HEK293 (cell line): ENCODE results near the gene MTUS2.

Source experiments
- CTCF ChIA-PET: fragments of 350-600 bp; formaldehyde crosslinking; extraction: SDS; loops from one replicate; lab custom pipeline; 2021; ENCODE audit warnings: antibody characterized with exemption; lab: Yijun Ruan, JAX
- POLR2A ChIA-PET: fragments of 300-600 bp; formaldehyde crosslinking; extraction: SDS; loops from one replicate; lab custom pipeline; 2020; ENCODE audit warnings: antibody characterized with exemption, inconsistent platforms; lab: Yijun Ruan, JAX
- H3K27ac ChIP-seq: fragments of 200-500 bp; sonication (Bioruptor generic); 2 replicates; pipeline ENCODE4 v1.5.1; 2014; ENCODE audit warnings: low read depth, low read length, control low read depth, inconsistent platforms; ENCODE audit errors: extremely low read depth
- H3K36me3 ChIP-seq, 2 experiments: fragments of 200-500 bp in 1 of 2; sonication (Bioruptor generic) in 1 of 2; 1 replicate in 1 of 2; 2 replicates in 1 of 2; pipeline ENCODE4 v1.5.1; 2014 to 2017; ENCODE audit warnings: inconsistent platforms in 2 of 2, low read length in 2 of 2; ENCODE audit not compliant: control insufficient read depth in 2 of 2, insufficient read depth in 1 of 2
- H3K4me1 ChIP-seq: fragments of 200-500 bp; sonication (Bioruptor generic); 2 replicates; pipeline ENCODE4 v1.5.1; 2014; ENCODE audit warnings: mild to moderate bottlenecking, low read length, inconsistent platforms; ENCODE audit not compliant: control insufficient read depth, insufficient read depth
- H3K4me3 ChIP-seq: 2 replicates; pipeline ENCODE4 v1.5.1; 2011; ENCODE audit warnings: low read depth, mild to moderate bottlenecking, control low read depth, low read length, moderate library complexity
- H3K9me3 ChIP-seq: fragments of 200-500 bp; sonication (Bioruptor generic); 2 replicates; pipeline ENCODE4 v1.5.1; 2014; ENCODE audit warnings: low read depth, low read length, inconsistent platforms; ENCODE audit not compliant: control insufficient read depth, insufficient read depth
- BCL6B ChIP-seq: fragments of 450-650 bp; formaldehyde crosslinking; IDR thresholded peaks from 2 replicates; pipeline ENCODE4 v1.5.1; 2017; ENCODE audit warnings: missing biosample characterization, missing genetic modification characterization
- GLIS2 ChIP-seq: fragments of 450-650 bp; formaldehyde crosslinking; IDR thresholded peaks from 2 replicates; pipeline ENCODE4 v1.5.1; 2016; ENCODE audit warnings: missing biosample characterization, missing genetic modification characterization
- HOXD13 ChIP-seq: sonication (generic); formaldehyde crosslinking; IDR thresholded peaks from 2 replicates; pipeline ENCODE4 v1.8.0; 2022; ENCODE audit warnings: missing genetic modification reagents, borderline replicate concordance
- KLF7 ChIP-seq: fragments of 450-650 bp; formaldehyde crosslinking; IDR thresholded peaks from 2 replicates; pipeline ENCODE4 v1.5.1; 2016; ENCODE audit warnings: missing biosample characterization, missing genetic modification characterization, borderline replicate concordance
- OVOL3 ChIP-seq: fragments of 450-650 bp; formaldehyde crosslinking; IDR thresholded peaks from 2 replicates; pipeline ENCODE4 v1.5.1; 2016; ENCODE audit warnings: missing biosample characterization, missing genetic modification characterization
- PRDM4 ChIP-seq: fragments of 450-650 bp; formaldehyde crosslinking; IDR thresholded peaks from 2 replicates; pipeline ENCODE4 v1.5.1; 2017; ENCODE audit warnings: missing biosample characterization, missing genetic modification characterization
- SALL2 ChIP-seq: fragments of 450-650 bp; formaldehyde crosslinking; IDR thresholded peaks from 2 replicates; pipeline ENCODE4 v1.5.0; 2017; ENCODE audit warnings: missing biosample characterization, mild to moderate bottlenecking, missing genetic modification characterization, borderline replicate concordance
- ZBTB17 ChIP-seq: fragments of 450-650 bp; formaldehyde crosslinking; IDR thresholded peaks from 2 replicates; pipeline ENCODE4 v1.5.1; 2016; ENCODE audit warnings: missing biosample characterization, missing genetic modification characterization
- ZFP69B ChIP-seq: fragments of 450-650 bp; formaldehyde crosslinking; IDR thresholded peaks from 2 replicates; pipeline ENCODE4 v1.5.1; 2016; ENCODE audit warnings: missing biosample characterization, missing genetic modification characterization
- ZNF112 ChIP-seq: fragments of 450-650 bp; formaldehyde crosslinking; IDR thresholded peaks from 2 replicates; pipeline ENCODE4 v1.5.0; 2017; ENCODE audit warnings: missing biosample characterization, missing genetic modification characterization
- ZNF211 ChIP-seq: fragments of 450-650 bp; formaldehyde crosslinking; IDR thresholded peaks from 2 replicates; pipeline ENCODE4 v1.5.1; 2016; ENCODE audit warnings: low read depth, missing biosample characterization, missing genetic modification characterization
- ZNF221 ChIP-seq: fragments of 450-650 bp; formaldehyde crosslinking; IDR thresholded peaks from 2 replicates; pipeline ENCODE4 v1.5.1; 2017; ENCODE audit warnings: missing biosample characterization, missing genetic modification characterization, borderline replicate concordance
- ZNF24 ChIP-seq: fragments of 450-650 bp; formaldehyde crosslinking; IDR thresholded peaks from 2 replicates; pipeline ENCODE4 v1.5.1; 2016; ENCODE audit warnings: missing biosample characterization, missing genetic modification characterization
- ZNF292 ChIP-seq: fragments of 450-650 bp; formaldehyde crosslinking; IDR thresholded peaks from 2 replicates; pipeline ENCODE4 v1.5.1; 2016; ENCODE audit warnings: low read depth, missing biosample characterization, missing genetic modification characterization, borderline replicate concordance
- ZNF521 ChIP-seq: fragments of 450-650 bp; formaldehyde crosslinking; IDR thresholded peaks from 2 replicates; pipeline ENCODE4 v1.5.1; 2017; ENCODE audit warnings: missing biosample characterization, mild to moderate bottlenecking, missing genetic modification characterization
- ZNF621 ChIP-seq: fragments of 450-650 bp; formaldehyde crosslinking; IDR thresholded peaks from 2 replicates; pipeline ENCODE4 v1.5.1; 2017; ENCODE audit warnings: missing biosample characterization, missing genetic modification characterization
- ZNF623 ChIP-seq: fragments of 450-650 bp; formaldehyde crosslinking; IDR thresholded peaks from 2 replicates; pipeline ENCODE4 v1.5.1; 2016; ENCODE audit warnings: missing biosample characterization, missing genetic modification characterization
- ZNF645 ChIP-seq: fragments of 450-650 bp; formaldehyde crosslinking; IDR thresholded peaks from 2 replicates; pipeline ENCODE4; 2016; ENCODE audit warnings: missing biosample characterization, missing genetic modification characterization
- ZNF654 ChIP-seq: fragments of 450-650 bp; formaldehyde crosslinking; IDR thresholded peaks from 2 replicates; pipeline ENCODE4 v1.5.1; 2016; ENCODE audit warnings: low read depth, missing biosample characterization, missing genetic modification characterization
- ZNF701 ChIP-seq: fragments of 450-650 bp; formaldehyde crosslinking; IDR thresholded peaks from 2 replicates; pipeline ENCODE4 v1.5.1; 2016; ENCODE audit warnings: missing biosample characterization, missing genetic modification characterization
- ZNF704 ChIP-seq: fragments of 450-650 bp; formaldehyde crosslinking; IDR thresholded peaks from 2 replicates; pipeline ENCODE4 v1.5.1; 2016; ENCODE audit warnings: missing biosample characterization, missing genetic modification characterization
- ZNF791 ChIP-seq: fragments of 450-650 bp; formaldehyde crosslinking; IDR thresholded peaks from 2 replicates; pipeline ENCODE4 v1.5.1; 2016; ENCODE audit warnings: missing biosample characterization, missing genetic modification characterization
- ZNF843 ChIP-seq: fragments of 450-650 bp; formaldehyde crosslinking; IDR thresholded peaks from 2 replicates; pipeline ENCODE4 v1.5.1; 2016; ENCODE audit warnings: missing biosample characterization, missing genetic modification characterization

MTUS2 gene

GRCh38 chr13:28991764-28992163, 171.6 kb downstream of the MTUS2 start:
- no peaks in the 10 kb centered on the region for H3K9me3 ChIP-seq
- no peak overlapping the region for H3K4me3 ChIP-seq
- TF ChIP-seq ZNF654 (tag by site-specific recombination) (no peak), KLF7 (tag by site-specific recombination) (no peak), ZNF791 (tag by site-specific recombination) (no peak), PRDM4 (no peak), HOXD13 (no peak), ZFP69B (no peak), ZNF843 (tag by site-specific recombination) (no peak), ZNF623 (no peak), OVOL3 (tag by site-specific recombination) (no peak), SALL2 (no peak)
- TF ChIP-seq, all 188 proteins: peak for 0
- POLR2A ChIA-PET = no interaction called here
- no peak overlapping the region for H3K27ac ChIP-seq
- CTCF ChIA-PET = no interaction called here
- H3K4me1 ChIP-seq = no peaks in the 10 kb centered on the region
- no peaks in the 10 kb centered on the region for H3K36me3 ChIP-seq

- Histone ChIP-seq H3K4me1 (no peaks in the 10 kb centered on the region), H3K9me3 (no peaks in the 10 kb centered on the region), H3K36me3 (no peaks in the 10 kb centered on the region), H3K27ac (no peak overlapping the region), H3K4me3 (no peak overlapping the region)
- CTCF ChIA-PET = no interaction called here
- TF ChIP-seq ZNF621 (tag by site-specific recombination) = no peak
- TF ChIP-seq ZNF211 (tag by site-specific recombination) = no peak
- no peak for TF ChIP-seq ZNF645 (tag by site-specific recombination)
- TF ChIP-seq ZNF221 (tag by site-specific recombination) = no peak
- no peak for TF ChIP-seq BCL6B (tag by site-specific recombination)
- no peak for TF ChIP-seq ZNF701
- TF ChIP-seq ZNF24 (tag by site-specific recombination) = no peak
- no peak for TF ChIP-seq ZBTB17 (tag by site-specific recombination)
- no peak for TF ChIP-seq GLIS2 (tag by site-specific recombination)
- TF ChIP-seq ZNF292 (tag by site-specific recombination) = no peak
- no peak for TF ChIP-seq ZFP69B
- no peak for TF ChIP-seq ZNF521 (tag by site-specific recombination)
- TF ChIP-seq HOXD13 = no peak
- no peak for TF ChIP-seq ZNF704 (tag by site-specific recombination)
- TF ChIP-seq ZNF112 (tag by site-specific recombination) = no peak
- POLR2A ChIA-PET = no interaction called here
Measured at GRCh38 chr13:29000826-29001225, 180.7 kb downstream of the MTUS2 start.
